MM.1S (cell line): ENCODE data around the gene IFNG.

ENCODE experiments used
- EZH2 ChIP-seq: fragments of 300-600 bp; sonication (generic); optimal IDR thresholded peaks from 2 replicates; pipeline ENCODE3; 2017; ENCODE audit warnings: low read depth, mild to moderate bottlenecking, antibody characterized with exemption, low read length, mixed read lengths
- EZH2phosphoT487 ChIP-seq: fragments of 300-600 bp; sonication (generic); IDR thresholded peaks from 2 replicates; pipeline ENCODE4 v1.6.1; 2018; ENCODE audit warnings: antibody characterized with exemption, low read length
- TF ChIP-seq, protein P1 (sequence below): fragments of 300-600 bp; sonication (generic); IDR thresholded peaks from 2 replicates; pipeline ENCODE4 v1.5.1; 2016; ENCODE audit warnings: antibody characterized with exemption, low read length, mixed read lengths

DNA sequence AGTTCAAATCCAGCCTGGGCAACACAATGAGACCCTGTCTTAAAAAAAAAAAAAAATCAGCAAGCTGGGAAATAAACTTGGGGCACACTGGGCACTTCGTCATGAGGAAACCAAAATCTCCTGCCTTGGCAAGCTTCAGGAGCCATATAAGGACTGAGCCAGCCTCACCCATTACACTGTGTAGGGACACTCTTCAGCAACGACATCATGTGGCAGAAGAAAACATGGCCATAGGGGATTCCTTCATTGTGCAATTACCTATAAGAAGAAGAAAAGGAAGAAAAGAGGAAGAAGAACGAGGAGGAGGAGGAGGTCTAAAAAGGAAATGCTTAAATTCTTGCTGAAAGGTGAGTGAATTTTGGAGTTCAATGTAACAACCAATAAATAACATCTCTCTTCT is 26.1 kb upstream of the IFNG start:
- TF ChIP-seq EZH2 (no peak), EZH2phosphoT487 (no peak)
- TF ChIP-seq, protein P1, sequence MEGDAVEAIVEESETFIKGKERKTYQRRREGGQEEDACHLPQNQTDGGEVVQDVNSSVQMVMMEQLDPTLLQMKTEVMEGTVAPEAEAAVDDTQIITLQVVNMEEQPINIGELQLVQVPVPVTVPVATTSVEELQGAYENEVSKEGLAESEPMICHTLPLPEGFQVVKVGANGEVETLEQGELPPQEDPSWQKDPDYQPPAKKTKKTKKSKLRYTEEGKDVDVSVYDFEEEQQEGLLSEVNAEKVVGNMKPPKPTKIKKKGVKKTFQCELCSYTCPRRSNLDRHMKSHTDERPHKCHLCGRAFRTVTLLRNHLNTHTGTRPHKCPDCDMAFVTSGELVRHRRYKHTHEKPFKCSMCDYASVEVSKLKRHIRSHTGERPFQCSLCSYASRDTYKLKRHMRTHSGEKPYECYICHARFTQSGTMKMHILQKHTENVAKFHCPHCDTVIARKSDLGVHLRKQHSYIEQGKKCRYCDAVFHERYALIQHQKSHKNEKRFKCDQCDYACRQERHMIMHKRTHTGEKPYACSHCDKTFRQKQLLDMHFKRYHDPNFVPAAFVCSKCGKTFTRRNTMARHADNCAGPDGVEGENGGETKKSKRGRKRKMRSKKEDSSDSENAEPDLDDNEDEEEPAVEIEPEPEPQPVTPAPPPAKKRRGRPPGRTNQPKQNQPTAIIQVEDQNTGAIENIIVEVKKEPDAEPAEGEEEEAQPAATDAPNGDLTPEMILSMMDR: no peak
